T-helper 2 cell treated with Interferon-gamma antibody and Interleukin-4, amounts not matched to agents 100 ng/mL and 5 ng/mL, for 36 hours (primary cell): Measurements from ENCODE around the gene MAT1A. TPM values are rescaled to one million over a fixed set of nuclear protein-coding genes. Genes with fewer than 3 reads are reported as not detected.
"Not testable (repeated sequence)": the region's sequence is repeated elsewhere in the genome, so short reads cannot be mapped to it uniquely, and the experiment has no call there.

ENCODE experiments used
- intact Hi-C: fragments of 100-400 bp; cut with micrococcal nuclease; formaldehyde crosslinking; loops from one replicate; pipeline ENCODE4 v1.15.1; 2023
- total RNA-seq: library from RNA; stranded (reverse); gene quantifications from 2 replicates; pipeline ENCODE4 v1.2.3, GENCODE V29; 2022

The MAT1A gene
- not detected in 2 replicates for total RNA-seq

DNA sequence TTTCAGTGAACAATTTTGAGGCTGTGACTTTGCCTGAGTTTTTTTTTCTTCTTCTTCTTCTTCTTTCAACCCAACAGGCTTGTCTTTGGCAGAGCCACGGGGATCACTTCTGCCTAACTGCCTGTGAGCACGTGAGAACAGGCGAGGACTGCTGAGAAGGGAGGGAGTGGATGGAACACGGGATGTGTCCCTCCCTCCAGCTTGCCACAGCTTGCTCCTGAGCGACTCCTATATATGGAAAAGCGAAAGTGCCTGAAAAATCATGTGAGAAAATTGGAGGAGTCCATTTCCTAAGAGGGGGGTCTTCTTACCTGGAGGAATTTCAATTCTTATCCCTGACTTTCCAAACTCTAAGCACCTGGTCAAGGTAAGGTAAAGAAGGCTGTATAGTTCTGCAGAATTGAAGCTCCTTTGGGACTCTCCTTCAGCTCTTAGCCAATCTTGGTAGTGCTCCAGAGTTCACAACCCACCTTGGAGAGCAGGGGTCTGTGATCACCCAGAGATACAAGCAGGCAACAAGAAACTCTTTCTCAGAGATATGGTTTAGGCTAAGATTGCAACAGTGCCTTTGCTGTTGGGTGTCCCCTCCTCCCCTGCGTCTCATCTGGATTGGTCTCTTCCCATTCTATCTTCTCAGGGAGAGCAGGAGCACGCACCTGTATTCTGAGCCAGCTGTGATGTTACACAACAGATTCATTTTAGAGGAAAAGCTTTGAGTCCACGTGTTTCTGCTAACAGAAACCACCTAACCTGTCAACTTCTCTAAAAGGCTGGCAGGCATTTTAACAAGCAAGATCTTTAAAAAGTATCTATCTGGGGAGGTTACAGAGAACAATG lies at the start of gene MAT1A:
TSS of gene MAT1A (minus strand) at position 208 of the 837 bp plus-strand sequence. CDS start 235 bp downstream, outside the sequence.
- intact Hi-C loops, result no loop called here

- intact Hi-C loops, result no loop called here
These were observed 44.5 kb upstream of the MAT1A start for GRCh38 chr10:80333983-80334382.

DNA sequence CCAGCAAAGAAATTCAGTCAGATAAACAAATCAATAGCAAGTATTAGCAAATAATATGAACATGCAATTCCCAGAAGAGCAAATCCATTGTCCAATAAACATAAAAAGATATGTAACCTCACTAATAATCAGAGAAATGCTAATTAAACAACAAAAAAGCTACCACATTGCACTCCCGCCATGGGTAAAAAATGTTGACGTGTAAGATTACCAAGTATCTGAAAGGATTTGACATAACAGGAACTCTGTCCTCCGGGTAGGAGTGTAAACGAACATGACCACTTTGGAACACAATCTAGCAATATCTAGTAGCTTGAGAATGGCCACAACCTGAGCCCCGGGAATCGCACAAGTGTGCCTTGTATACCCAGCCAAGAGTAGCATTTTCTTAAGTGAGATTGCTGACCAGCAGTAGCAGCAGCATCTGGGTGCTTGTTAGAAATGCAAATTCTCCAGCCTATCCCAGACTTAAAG lies 35.5 kb upstream of the MAT1A start:
- intact Hi-C loops, result no loop called here

- intact Hi-C loops, result no loop called here
These were observed 34.6 kb upstream of the MAT1A start for GRCh38 chr10:80324086-80324485.

- intact Hi-C loops, result no loop called here
These were observed 33.9 kb upstream of the MAT1A start for GRCh38 chr10:80323311-80323710.

DNA sequence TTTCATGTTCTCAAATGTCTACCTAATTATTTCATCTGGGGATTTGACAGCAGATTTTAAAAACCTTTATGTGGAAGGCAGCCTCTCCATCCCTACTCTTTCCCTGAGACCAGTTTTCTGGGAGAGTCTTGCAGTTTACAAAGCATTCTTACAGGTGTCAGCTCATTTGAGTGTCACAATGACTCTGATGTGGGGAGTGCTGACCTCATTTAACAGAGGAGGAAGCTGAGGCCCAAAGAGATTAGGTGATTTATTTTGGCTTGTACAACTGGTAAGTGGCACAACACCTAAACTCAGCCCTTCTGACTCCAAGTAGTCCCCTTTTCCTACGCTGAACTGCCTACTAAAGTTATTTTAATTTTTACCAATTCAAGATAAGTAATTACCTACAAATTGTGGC lies 33.3 kb upstream of the MAT1A start:
- intact Hi-C loops, result no loop called here

- intact Hi-C loops, result no loop called here
These were observed 32.7 kb upstream of the MAT1A start for GRCh38 chr10:80322158-80322557.

GRCh38 chr10:80321183-80321582 lies 31.7 kb upstream of the MAT1A start:
- intact Hi-C loops, result no loop called here

- intact Hi-C loops, result no loop called here
These were observed 30.9 kb upstream of the MAT1A start for GRCh38 chr10:80320377-80320776.

DNA sequence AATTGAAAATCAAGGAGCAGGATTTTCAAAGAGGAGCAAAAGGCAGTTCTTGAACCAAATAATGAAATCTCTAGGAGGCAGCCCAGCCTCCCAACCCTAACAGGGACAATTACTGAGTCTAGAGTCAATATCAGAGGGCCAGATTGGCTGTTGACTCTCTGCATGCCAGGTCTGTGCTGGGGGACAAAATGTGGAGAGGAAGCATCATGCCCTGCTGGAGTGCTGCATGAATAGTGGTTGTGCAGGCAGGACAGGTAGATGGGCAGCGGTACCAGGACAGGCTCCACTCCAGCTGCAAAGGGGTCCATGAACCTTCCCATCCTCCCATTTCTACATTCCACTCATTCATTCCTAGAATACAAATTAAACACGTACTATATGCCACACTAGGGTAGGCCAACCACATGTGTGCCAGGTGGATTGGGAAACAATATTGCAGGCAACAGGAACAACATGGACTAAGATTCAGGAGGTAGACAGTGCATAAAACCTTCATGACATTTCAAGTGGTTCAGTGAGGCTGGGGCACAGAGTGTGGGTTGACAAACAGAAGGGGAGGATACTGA lies 30.4 kb upstream of the MAT1A start:
- intact Hi-C loops, result no loop called here

GRCh38 chr10:80319318-80319717 lies 29.9 kb upstream of the MAT1A start:
- intact Hi-C loops, result no loop called here

GRCh38 chr10:80318742-80319141 lies 29.3 kb upstream of the MAT1A start:
- intact Hi-C loops, result no loop called here

DNA sequence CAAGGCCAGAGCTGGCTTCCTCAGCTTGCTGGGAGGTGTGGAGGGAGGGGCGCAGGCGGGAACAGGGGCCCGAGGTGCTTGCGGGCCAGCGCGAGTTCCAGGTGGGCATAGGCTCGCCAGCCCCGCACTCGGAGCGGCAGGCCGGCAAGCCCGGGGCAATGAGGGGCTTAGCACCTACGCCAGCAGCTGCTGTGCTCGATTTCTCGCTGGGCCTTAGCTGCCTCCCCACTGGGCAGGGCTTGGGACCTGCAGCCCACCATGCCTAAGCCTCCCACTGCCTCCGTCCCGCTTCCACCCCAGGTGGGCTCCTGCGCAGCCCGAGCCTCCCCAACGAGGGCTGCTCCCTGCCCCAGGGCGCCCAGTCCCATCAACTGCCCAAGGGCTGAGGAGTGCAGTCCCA lies 25.9 kb upstream of the MAT1A start:
- intact Hi-C loops, result no loop called here

DNA sequence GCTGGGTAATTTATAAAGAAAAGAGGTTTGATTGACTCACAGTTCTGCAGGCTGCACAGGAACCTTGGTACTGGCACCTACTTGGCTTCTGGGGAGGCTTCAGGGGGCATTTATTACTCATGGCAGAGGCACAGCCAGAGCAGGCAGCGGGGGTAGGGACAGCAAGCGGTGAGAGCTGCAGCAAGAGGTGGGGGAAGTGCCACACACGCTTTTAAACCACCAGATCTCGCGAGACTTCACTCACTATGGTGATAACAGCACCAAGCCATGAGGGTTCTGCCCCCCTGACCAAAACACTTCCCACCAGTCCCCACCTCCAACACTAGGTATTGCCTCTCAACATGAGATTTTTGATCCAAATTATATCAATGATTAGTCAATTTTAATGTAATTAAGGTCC lies 24.1 kb upstream of the MAT1A start:
- intact Hi-C loops, result no loop called here

GRCh38 chr10:80305989-80306388 lies 16.5 kb upstream of the MAT1A start:
- intact Hi-C loops, result not testable (repeated sequence)

DNA sequence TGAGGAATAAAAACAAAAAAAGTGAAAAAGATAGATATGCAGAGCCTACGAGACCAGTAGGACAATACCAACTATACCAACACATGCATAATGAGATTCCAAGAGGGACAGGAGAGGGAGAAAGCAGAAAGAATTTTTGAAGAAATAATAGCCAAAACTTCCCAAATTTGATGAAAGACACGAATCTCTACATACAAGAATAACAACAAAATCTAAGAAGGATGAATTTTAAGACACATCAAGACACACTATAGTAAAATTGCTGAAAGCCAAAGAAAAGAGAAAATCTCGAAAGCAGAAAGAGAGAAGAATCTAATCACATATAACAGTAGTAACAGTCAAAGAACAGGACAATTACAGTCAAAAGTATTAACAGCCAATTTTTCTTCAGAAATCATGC lies 7.5 kb upstream of the MAT1A start:
- intact Hi-C loops, result no loop called here

- intact Hi-C loops, result no loop called here
These were observed 3.3 kb upstream of the MAT1A start for GRCh38 chr10:80292607-80293239.

GRCh38 chr10:80290474-80291220 lies 1.2 kb upstream of the MAT1A start:
- intact Hi-C loops, result no loop called here

DNA sequence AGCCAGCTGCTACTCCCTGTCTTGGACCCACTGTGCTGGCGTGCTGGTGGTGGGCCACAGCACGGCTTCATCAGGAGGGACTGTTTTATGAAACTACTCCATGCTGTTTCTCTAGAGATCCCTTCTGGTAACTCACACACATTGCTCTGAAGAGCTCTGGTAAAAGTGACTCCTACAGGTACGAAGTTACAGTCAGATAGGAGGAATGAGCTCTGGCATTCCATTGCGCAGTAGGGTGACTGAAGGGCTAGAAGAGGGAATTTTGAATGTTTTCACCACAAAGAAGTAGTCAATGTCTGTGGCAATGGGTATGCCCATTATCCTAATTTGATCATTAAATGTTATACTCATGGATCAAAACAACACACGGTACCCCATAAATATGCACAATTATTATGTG lies 609 bp downstream of the MAT1A start:
- intact Hi-C loops, result no loop called here

DNA sequence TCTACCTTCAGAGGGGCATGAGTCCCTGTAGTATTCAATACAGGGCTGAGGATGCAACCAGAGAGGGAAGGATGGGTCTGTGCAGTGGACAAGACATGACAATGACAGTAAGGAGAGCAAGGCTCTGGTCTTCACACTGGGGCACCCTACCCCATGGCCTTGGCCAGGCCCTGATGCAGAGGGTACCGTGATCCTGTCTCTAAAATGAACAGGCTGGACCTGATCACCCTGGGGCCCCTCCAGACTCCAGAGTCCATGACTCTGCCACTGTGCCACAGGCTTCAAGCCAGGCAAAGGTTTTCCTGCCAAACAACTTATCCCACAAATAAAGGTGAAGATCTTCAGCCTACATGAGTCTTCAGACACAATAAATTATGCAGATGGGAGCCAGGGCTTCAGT lies 4.9 kb downstream of the MAT1A start:
- intact Hi-C loops, result no loop called here

DNA sequence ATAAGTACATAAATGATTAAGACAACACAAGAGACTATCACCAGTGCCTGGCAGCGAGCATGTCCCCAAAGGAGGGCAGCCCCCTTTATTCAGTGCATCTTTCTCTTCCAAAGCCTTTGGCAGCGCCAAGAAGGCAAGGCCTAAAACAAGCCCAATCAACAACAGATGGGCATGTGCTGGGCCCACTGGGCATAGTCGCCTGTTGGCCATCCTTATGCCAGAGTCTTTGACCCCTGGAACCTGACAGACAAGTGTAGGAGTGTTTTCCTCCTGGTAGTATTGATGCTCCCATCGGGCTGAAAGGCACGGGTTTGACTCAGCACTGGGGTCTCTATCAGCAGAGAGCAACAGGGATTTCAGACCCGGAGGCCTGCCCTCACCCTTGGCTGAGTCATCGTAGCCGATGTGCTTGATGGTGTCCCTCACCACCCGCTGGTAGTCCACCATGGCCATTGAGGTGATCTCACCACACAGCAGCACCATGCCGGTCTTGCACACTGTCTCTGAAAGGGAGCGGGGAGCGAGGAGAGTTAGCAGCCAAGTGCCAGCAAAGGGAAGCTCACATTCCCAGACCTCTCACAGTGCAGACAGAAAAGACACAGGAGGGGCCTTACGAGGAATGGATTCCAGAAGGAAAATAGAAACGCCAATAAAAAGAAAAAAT lies 5.8 kb downstream of the MAT1A start:
- intact Hi-C loops, result no loop called here
